Endothelial cell of umbilical vein (primary cell): ENCODE results near the gene AP2B1. TPM values are rescaled to one million over a fixed set of nuclear protein-coding genes. Genes with fewer than 3 reads are reported as not detected.

Experiments used
- BruUV-seq: library from RNA; stranded (reverse); fragments of 400-500 nt; replicated peaks from 2 replicates; lab custom pipeline; 2021; lab: Mats Ljungman, UMichigan
- CTCF ChIA-PET: fragments of 300-600, 350-600 bp; sonication (Branson Sonifier 250); formaldehyde crosslinking; loops from one replicate; lab custom pipeline; 2021; ENCODE audit warnings: antibody characterized with exemption, inconsistent platforms; lab: Charles Lee
- POLR2A ChIA-PET: fragments of 300-600, 350-600 bp; sonication (Branson Sonifier 250); formaldehyde crosslinking; loops from one replicate; lab custom pipeline; 2021; ENCODE audit warnings: antibody characterized with exemption, inconsistent platforms; lab: Charles Lee
- DNase-seq: peaks from one replicate; pipeline ENCODE4 v3.0.0-alpha.2; 2011; ENCODE audit warnings: low read depth, low spot score
- FAIRE-seq: peaks from 2 replicates; lab custom pipeline; 2011; peaks lifted over from hg19 to GRCh38; lab: Jason Lieb, UNC
- H2AFZ ChIP-seq: 2 replicates; pipeline ENCODE4 v1.6.0; 2012; ENCODE audit warnings: low read depth, low read length, control low read depth, inconsistent platforms
- H3K27ac ChIP-seq: 2 replicates; pipeline ENCODE4 v1.5.1; 2011; ENCODE audit warnings: low read depth, mild to moderate bottlenecking, control low read depth, low read length, moderate library complexity; ENCODE audit not compliant: insufficient read depth
- H3K27me3 ChIP-seq, 2 experiments: 2 replicates each; pipeline versions ENCODE4 v1.6.0 to v1.6.1; 2011; ENCODE audit warnings: low read length in 2 of 2, mixed read lengths in 1 of 2; ENCODE audit not compliant: control insufficient read depth in 2 of 2, insufficient read depth in 2 of 2
- H3K36me3 ChIP-seq, 2 experiments: 2 replicates in 1 of 2; 3 replicates in 1 of 2; pipeline ENCODE4 v1.5.1; 2011; ENCODE audit warnings: low read length in 2 of 2, mild to moderate bottlenecking in 1 of 2, moderate library complexity in 1 of 2; ENCODE audit not compliant: control insufficient read depth in 2 of 2, insufficient read depth in 2 of 2; ENCODE audit errors: extremely low read depth in 1 of 2
- H3K4me1 ChIP-seq: 3 replicates; pipeline ENCODE4 v1.5.1; 2011; ENCODE audit warnings: mild to moderate bottlenecking, low read length; ENCODE audit not compliant: control insufficient read depth, insufficient read depth; ENCODE audit errors: extremely low read depth
- H3K4me2 ChIP-seq: 2 replicates; pipeline ENCODE4 v1.6.1; 2011; ENCODE audit warnings: low read length, control low read depth, mixed read lengths; ENCODE audit not compliant: insufficient read depth
- H3K4me3 ChIP-seq, 3 experiments: fragments of 200-600 bp in 1 of 3; sonication (generic), shearing (Covaris generic) in 1 of 3; replicated peaks in 1 of 3; 2 replicates each; pipeline ENCODE4 v1.5.1; 2011 to 2016; ENCODE audit warnings: control low read depth in 3 of 3, low read length in 3 of 3, mild to moderate bottlenecking in 2 of 3, inconsistent platforms in 1 of 3, low read depth in 1 of 3, moderate library complexity in 1 of 3; ENCODE audit not compliant: insufficient read depth in 1 of 3
- H3K79me2 ChIP-seq: 2 replicates; pipeline ENCODE4 v1.6.0; 2012; ENCODE audit warnings: low read length, inconsistent platforms; ENCODE audit not compliant: control insufficient read depth, insufficient read depth
- H3K9ac ChIP-seq: replicated peaks from 2 replicates; pipeline ENCODE3; 2011; ENCODE audit warnings: low read length, control low read depth; ENCODE audit not compliant: insufficient read depth; ENCODE audit errors: extremely low read depth
- H3K9me1 ChIP-seq: replicated peaks from 3 replicates; pipeline ENCODE4 v1.6.0; 2011; ENCODE audit warnings: mild to moderate bottlenecking, low read length; ENCODE audit not compliant: control insufficient read depth, insufficient read depth; ENCODE audit errors: extremely low read depth
- H3K9me3 ChIP-seq: replicated peaks from 2 replicates; pipeline ENCODE4 v1.5.1; 2012; ENCODE audit warnings: low read length, inconsistent platforms; ENCODE audit not compliant: control insufficient read depth, insufficient read depth
- H4K20me1 ChIP-seq: replicated peaks from 2 replicates; pipeline ENCODE3; 2011; ENCODE audit warnings: mild to moderate bottlenecking, low read length; ENCODE audit not compliant: control insufficient read depth, insufficient read depth; ENCODE audit errors: extremely low read depth
- CTCF ChIP-seq, 2 donors: IDR thresholded peaks; 1 replicate in 1 of 2; 2 replicates in 1 of 2; pipeline ENCODE4 v1.5.1; 2011; ENCODE audit warnings: low read length in 2 of 2, mild to moderate bottlenecking in 2 of 2, moderate library complexity in 2 of 2, control low read depth in 1 of 2, inconsistent platforms in 1 of 2, low read depth in 1 of 2; ENCODE audit not compliant: insufficient read depth in 1 of 2; ENCODE audit errors: extremely low read depth in 1 of 2
- EZH2 ChIP-seq: IDR thresholded peaks from 2 replicates; pipeline ENCODE4 v1.6.1; 2012; ENCODE audit warnings: borderline replicate concordance, low read depth, mild to moderate bottlenecking, moderate library complexity, low read length, inconsistent platforms; ENCODE audit not compliant: severe bottlenecking
- FOS ChIP-seq: IDR thresholded peaks from 2 replicates; pipeline ENCODE4 v1.6.1; 2011; ENCODE audit warnings: mild to moderate bottlenecking, low read length, moderate library complexity, borderline replicate concordance; ENCODE audit not compliant: insufficient read depth
- GATA2 ChIP-seq: IDR thresholded peaks from 2 replicates; pipeline ENCODE4 v1.7.0; 2011; ENCODE audit warnings: low read depth, mild to moderate bottlenecking, moderate library complexity, mixed read lengths, low read length; ENCODE audit not compliant: insufficient read length, insufficient read depth
- JUN ChIP-seq: IDR thresholded peaks from 2 replicates; pipeline ENCODE4 v1.6.1; 2011; ENCODE audit warnings: borderline replicate concordance, low read depth; ENCODE audit not compliant: insufficient read length, insufficient read depth
- MAX ChIP-seq: IDR thresholded peaks from 2 replicates; pipeline ENCODE4 v1.6.1; 2011; ENCODE audit not compliant: insufficient read depth, insufficient read length
- MYC ChIP-seq: IDR thresholded peaks from one replicate; pipeline ENCODE4 v1.6.1; 2011; ENCODE audit warnings: mild to moderate bottlenecking, low read depth, low read length
- POLR2A ChIP-seq: IDR thresholded peaks from 2 replicates; pipeline ENCODE4 v1.6.1; 2012; ENCODE audit warnings: low read depth, mild to moderate bottlenecking, control low read depth, low read length
- POLR2AphosphoS5 ChIP-seq: IDR thresholded peaks from 2 replicates; pipeline ENCODE4 v1.6.1; 2012; ENCODE audit warnings: low read depth, mild to moderate bottlenecking, control low read depth, low read length, moderate library complexity; ENCODE audit not compliant: insufficient read depth
- dilution Hi-C: fragments of 300-500 bp; cut with MboI; formaldehyde crosslinking; loops from one replicate; pipeline ENCODE4 v1.15.0; 2019; ENCODE audit warnings: low sequenced_read_pairs; ENCODE audit not compliant: extremely low pct_ligation_motif_present
- intact Hi-C: fragments of 100-400 bp; cut with micrococcal nuclease; formaldehyde crosslinking; loops from one replicate; pipeline ENCODE4 v1.10.0; 2022
- polyA plus RNA-seq, 4 experiments: library from polyadenylated mRNA; depleted of rRNA in 3 of 4; stranded (reverse) in 3 of 4; unstranded in 1 of 4; fragments of >200 nt; gene quantifications; 2 replicates each; pipeline versions ENCODE4 v1.2.1 to v1.2.3, GENCODE V29; 2011 to 2012; ENCODE audit warnings: missing spikeins in 1 of 4
- total RNA-seq: library from RNA; stranded (reverse); gene quantifications from 2 replicates; pipeline ENCODE4 v1.2.3, GENCODE V29; 2021

The AP2B1 gene
- total and polyA plus RNA-seq, 2 donors (not counting 3 experiments of a cell fraction or from before 2014, with no cell fraction given) = 106 to 198 TPM

GRCh38 chr17:35747540-35748017, 160.5 kb downstream of the AP2B1 start:
- no peak overlapping the region for H2AFZ ChIP-seq
- dilution Hi-C loops (loop anchor here (25.0 kb wide), 1 partner anchor 135 kb away; no protein-coding TSS in a partner anchor), intact Hi-C loops (loop anchor here (1.0 kb wide), 6 partner anchors 130 to 576 kb away; no protein-coding TSS in a partner anchor)
- CTCF ChIA-PET = interaction anchor here (0.6 to 6.7 kb wide), 59 partner anchors 9 to 1205 kb away, joined by 3 to 270 read pairs (median 5); partner anchors contain the start of genes PEX12, RASL10B, SLFN11 and TAF15
- FAIRE-seq (no peak), DNase-seq (peak; percentile 68)
- no peak overlapping the region for H3K4me3 ChIP-seq
- POLR2A ChIA-PET = interaction anchor here (0.8 kb wide), 1 partner anchor 135 kb away, joined by 3 read pairs; no protein-coding TSS in a partner anchor
- H3K79me2 ChIP-seq = no peaks in the 10 kb centered on the region
- H3K4me2 ChIP-seq = no peak overlapping the region
- H3K4me1 ChIP-seq = no peaks in the 10 kb centered on the region
- BruUV-seq = no TSS peak
- H3K36me3 ChIP-seq = no peaks in the 10 kb centered on the region
- no peak overlapping the region for H3K9ac ChIP-seq
- no peaks in the 10 kb centered on the region for H3K9me1 ChIP-seq
- H3K27me3 ChIP-seq = peaks cover 25% of the 10 kb centered on the region in 2 experiments
- no peaks in the 10 kb centered on the region for H4K20me1 ChIP-seq
- no peaks in the 10 kb centered on the region for H3K9me3 ChIP-seq
- H3K27ac ChIP-seq = no peak overlapping the region
- TF ChIP-seq GATA2 (no peak), CTCF (IDR thresholded peaks at IDR 0.05; ENCODE audit: extremely low read depth in 1 of 2, insufficient read depth in 1 of 2, low read depth in 1 of 2, low read length in 2 of 2) (peak; percentile 67 to 83)

- CTCF ChIA-PET = interaction anchor here (0.9 to 6.7 kb wide), 11 partner anchors 12 to 209 kb away, joined by 3 to 270 read pairs (median 12); partner anchors contain the start of genes C17orf50, RASL10B and TAF15
- H3K27ac ChIP-seq = no peak overlapping the region
- peaks cover 26 to 28% of the 10 kb centered on the region in 2 experiments for H3K27me3 ChIP-seq
- H3K9ac ChIP-seq = no peak overlapping the region
- no peaks in the 10 kb centered on the region for H3K9me1 ChIP-seq
- H3K4me3 ChIP-seq = no peak overlapping the region
- no peak overlapping the region for H2AFZ ChIP-seq
- H3K36me3 ChIP-seq = no peaks in the 10 kb centered on the region
- DNase-seq (peak; percentile 20), FAIRE-seq (no peak)
- TF ChIP-seq JUN (no peak), FOS (no peak), MAX (no peak), POLR2A (no peak), EZH2 (no peak), CTCF (IDR thresholded peaks at IDR 0.05; ENCODE audit: extremely low read depth in 1 of 2, insufficient read depth in 1 of 2, low read depth in 1 of 2, low read length in 2 of 2) (no peak), POLR2AphosphoS5 (no peak), MYC (no peak), GATA2 (no peak)
- no peaks in the 10 kb centered on the region for H3K79me2 ChIP-seq
- POLR2A ChIA-PET = no interaction called here
- BruUV-seq = no TSS peak
- intact Hi-C loops (no loop called here), dilution Hi-C loops (loop anchor here (25.0 kb wide), 1 partner anchor 136 kb away; no protein-coding TSS in a partner anchor)
- no peak overlapping the region for H3K4me2 ChIP-seq
- no peaks in the 10 kb centered on the region for H3K9me3 ChIP-seq
- no peaks in the 10 kb centered on the region for H3K4me1 ChIP-seq
- H4K20me1 ChIP-seq = no peaks in the 10 kb centered on the region
Measured at GRCh38 chr17:35748341-35748841, 161.3 kb downstream of the AP2B1 start.
